ENCODE data around the gene HSPA12B.

DNA sequence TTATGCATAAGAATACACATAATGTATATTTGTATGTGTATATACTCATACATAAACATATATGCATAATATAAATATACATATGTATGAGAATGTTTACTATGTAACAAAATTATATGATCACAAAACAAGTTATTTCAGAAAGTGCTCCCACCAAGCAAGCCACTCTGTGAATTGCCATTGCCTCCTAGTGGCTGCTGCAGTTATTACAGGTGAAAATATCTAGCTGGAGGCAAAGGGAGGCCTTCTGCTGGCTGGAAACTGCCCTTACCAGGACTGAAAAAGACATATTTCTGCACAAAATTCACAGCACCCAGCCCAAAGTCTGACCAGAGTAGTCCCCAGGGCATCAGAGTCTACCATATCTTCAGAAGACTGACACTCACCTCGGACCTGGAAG, 36.3 kb upstream of the HSPA12B start:
- TF ChIP-seq, protein P1, sequence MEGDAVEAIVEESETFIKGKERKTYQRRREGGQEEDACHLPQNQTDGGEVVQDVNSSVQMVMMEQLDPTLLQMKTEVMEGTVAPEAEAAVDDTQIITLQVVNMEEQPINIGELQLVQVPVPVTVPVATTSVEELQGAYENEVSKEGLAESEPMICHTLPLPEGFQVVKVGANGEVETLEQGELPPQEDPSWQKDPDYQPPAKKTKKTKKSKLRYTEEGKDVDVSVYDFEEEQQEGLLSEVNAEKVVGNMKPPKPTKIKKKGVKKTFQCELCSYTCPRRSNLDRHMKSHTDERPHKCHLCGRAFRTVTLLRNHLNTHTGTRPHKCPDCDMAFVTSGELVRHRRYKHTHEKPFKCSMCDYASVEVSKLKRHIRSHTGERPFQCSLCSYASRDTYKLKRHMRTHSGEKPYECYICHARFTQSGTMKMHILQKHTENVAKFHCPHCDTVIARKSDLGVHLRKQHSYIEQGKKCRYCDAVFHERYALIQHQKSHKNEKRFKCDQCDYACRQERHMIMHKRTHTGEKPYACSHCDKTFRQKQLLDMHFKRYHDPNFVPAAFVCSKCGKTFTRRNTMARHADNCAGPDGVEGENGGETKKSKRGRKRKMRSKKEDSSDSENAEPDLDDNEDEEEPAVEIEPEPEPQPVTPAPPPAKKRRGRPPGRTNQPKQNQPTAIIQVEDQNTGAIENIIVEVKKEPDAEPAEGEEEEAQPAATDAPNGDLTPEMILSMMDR (IDR thresholded peaks at IDR 0.05): peak in 2 of 4 experiments; percentile 10 to 18
- no peak for TF ChIP-seq POLR2A (IDR thresholded peaks at IDR 0.05)
- TF ChIP-seq EP300 (IDR thresholded peaks at IDR 0.05): no peak
- TF ChIP-seq POLR2AphosphoS5 (IDR thresholded peaks at IDR 0.05): no peak
